Astrocyte of the cerebellum (primary cell): ENCODE results near the gene PDE4D.

ENCODE experiments used
- DNase-seq: peaks from one replicate; pipeline ENCODE4 v3.0.0-alpha.2; 2011; ENCODE audit warnings: low read depth
- H3K4me3 ChIP-seq: 2 replicates; pipeline ENCODE4 v1.5.1; 2011; ENCODE audit warnings: mild to moderate bottlenecking, low read depth, low read length, moderate library complexity
- in situ Hi-C: cut with HindIII; loops from 2 replicates; pipeline ENCODE4 v1.10.0; 2017; ENCODE audit warnings: low sequenced_read_pairs
- TF ChIP-seq, protein P1 (sequence below): IDR thresholded peaks from 2 replicates; pipeline ENCODE4 v1.5.1; 2012; ENCODE audit warnings: low read length, low read depth, moderate library complexity, mild to moderate bottlenecking; ENCODE audit errors: missing control alignments

PDE4D gene

DNA sequence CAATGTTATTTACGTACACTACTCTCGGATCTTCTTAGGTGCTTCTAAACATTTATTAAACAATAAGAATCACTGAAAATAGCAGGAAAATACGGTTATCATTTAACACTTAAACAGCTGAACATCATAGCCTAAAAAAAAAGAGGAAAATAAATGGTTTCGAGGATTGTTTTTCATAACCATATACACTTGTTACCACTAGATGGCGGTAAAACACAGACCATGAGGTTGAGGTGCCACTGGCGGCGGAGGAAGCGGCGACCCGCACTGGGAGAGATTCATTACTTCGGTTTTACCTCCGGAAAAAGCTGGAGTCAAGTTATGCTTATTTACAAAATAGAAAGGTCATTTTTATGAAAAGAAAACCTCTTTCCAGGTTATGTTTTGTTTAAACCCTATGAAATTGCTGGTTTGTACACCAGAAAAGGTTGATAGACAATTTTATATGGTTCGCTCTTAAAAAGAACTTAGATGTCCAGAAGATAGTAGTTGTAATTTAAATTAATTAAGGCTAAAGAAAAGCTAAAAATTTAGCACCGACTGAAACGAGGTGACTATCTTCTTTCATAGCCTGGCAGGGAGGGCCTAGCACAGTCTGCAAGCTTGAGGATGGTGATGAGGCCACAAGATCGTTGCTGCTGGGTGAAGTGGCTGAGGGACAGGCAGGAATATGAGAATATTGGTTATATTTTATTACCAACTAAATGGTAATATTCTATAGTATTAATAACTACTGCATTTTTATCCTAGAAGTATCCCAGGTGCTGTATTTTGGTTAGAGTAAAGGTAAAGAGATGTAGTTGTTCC is 704.9 kb downstream of the PDE4D start:
- peak; percentile 42 for DNase-seq
- TF ChIP-seq, protein P1, sequence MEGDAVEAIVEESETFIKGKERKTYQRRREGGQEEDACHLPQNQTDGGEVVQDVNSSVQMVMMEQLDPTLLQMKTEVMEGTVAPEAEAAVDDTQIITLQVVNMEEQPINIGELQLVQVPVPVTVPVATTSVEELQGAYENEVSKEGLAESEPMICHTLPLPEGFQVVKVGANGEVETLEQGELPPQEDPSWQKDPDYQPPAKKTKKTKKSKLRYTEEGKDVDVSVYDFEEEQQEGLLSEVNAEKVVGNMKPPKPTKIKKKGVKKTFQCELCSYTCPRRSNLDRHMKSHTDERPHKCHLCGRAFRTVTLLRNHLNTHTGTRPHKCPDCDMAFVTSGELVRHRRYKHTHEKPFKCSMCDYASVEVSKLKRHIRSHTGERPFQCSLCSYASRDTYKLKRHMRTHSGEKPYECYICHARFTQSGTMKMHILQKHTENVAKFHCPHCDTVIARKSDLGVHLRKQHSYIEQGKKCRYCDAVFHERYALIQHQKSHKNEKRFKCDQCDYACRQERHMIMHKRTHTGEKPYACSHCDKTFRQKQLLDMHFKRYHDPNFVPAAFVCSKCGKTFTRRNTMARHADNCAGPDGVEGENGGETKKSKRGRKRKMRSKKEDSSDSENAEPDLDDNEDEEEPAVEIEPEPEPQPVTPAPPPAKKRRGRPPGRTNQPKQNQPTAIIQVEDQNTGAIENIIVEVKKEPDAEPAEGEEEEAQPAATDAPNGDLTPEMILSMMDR, result peak; percentile 49
- in situ Hi-C loops, result no loop called here
- H3K4me3 ChIP-seq, result no peak overlapping the region

DNA sequence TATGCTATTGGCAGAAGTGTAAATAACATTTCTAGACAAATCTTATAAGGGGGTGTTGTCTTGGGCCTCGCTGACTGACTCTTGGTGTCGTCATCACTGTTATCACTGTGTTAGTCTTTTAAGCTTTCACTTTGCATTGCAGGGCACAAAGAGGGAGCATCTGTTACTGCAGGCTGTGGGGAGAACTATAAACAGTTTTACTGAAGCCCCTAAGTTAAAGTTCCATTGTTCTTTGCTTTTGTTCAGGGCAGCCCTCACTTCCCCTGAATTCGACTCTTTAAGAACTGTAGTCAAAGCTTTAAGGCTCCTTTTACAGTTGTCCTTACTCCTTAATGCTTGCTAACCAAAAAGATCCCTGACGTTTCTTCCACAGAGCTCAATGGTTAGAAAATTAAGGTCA is 705.7 kb downstream of the PDE4D start:
- DNase-seq, result no peak
- in situ Hi-C loops, result no loop called here
- TF ChIP-seq, protein P1, result no peak
- no peak overlapping the region for H3K4me3 ChIP-seq

DNA sequence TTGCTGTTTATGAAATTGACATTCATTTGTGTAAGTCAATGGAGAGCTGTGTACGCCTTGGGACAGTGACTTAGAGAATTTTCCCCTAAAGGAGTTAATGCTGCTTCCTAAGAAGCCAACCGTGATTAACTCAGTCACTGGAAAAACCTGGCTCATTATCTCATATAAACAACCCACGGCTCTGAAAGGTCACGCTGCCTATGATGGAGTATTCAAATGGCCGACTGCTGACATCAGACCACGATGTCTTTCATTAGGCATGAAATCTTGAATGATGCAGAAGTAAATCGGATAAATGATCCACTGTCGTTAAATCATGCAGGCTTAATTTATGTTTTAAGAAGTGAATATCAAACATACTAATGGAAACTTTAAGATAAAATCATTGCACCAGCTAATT is 706.9 kb downstream of the PDE4D start:
- no peak overlapping the region for H3K4me3 ChIP-seq
- no peak for DNase-seq
- in situ Hi-C loops, result no loop called here
- TF ChIP-seq, protein P1, result no peak

DNA sequence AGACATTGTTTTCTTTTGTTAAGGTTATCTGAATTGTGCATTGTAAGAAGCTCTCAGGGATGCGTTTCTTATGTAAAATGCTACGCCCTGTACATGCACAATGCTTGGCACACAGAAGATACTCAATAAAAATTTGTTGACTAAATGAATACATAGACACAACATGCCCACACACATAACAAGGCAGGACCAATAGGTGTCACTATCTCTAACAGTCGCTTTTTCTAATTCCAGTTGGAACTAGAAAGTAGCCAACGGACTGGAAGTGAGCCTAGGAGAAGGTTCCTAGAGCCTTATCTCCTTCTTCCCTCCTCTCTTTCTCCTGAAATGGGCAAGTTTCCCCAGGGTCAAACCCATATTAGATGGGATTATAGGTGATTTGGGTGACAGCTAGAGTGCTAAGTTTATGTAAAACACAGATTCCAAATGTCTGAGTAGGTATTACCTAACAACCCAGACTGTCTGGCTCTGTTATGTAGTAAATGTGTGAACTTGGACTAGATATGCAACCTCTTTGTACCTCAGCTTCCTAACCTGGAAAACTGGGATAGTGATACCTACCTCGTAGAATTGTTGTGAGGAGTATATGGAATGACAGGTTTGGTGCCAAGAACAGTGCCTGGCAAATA is 707.7 kb downstream of the PDE4D start:
- no peak overlapping the region for H3K4me3 ChIP-seq
- TF ChIP-seq, protein P1, result no peak
- in situ Hi-C loops, result no loop called here
- no peak for DNase-seq

DNA sequence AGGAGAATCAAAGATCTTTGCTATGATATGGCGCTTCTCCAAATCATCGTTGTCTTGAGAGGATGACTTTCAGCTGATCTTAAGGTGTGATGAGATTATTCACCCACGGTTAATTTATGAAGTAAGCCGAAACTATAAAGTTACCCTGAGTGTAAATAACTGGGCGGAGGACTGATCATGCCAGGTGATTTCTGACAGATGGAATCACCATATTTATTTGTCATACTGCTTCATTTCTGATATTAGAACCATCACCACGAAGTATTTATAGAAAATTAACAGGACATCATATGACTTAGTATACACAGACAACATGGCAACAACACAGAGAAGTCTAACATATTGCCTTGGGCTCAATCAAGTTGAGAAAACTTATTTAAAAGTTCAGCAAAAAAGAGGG is 708.8 kb downstream of the PDE4D start:
- H3K4me3 ChIP-seq, result no peak overlapping the region
- no peak for DNase-seq
- TF ChIP-seq, protein P1, result no peak
- in situ Hi-C loops, result no loop called here

DNA sequence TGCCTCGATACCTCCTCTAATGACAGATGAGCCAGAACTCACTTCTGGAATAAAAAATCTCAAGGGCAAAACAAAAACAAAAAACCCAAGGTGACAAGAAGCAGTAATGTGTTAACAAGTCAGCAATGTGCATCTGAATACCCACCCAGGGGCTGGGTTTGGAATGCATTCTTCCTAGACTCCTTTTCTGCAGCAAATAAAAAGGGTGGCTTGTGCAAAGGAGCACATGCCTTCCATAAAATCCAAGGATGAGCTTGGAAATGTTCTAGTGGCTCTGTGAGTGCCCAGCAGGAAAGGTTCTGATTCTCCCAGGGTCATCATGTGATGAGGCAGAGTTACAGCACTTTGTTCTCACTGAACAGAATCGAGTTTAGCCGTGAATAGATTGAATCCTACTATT is 710.8 kb downstream of the PDE4D start:
- DNase-seq, result no peak
- TF ChIP-seq, protein P1, result no peak
- in situ Hi-C loops, result no loop called here
- H3K4me3 ChIP-seq, result no peak overlapping the region
